BLaER1 treated with 17β-estradiol and CSF1 and Interleukin-3, amounts not matched to agents 10 nM and 100 nM (cell line): Measurements from ENCODE around the gene SPIN1.
"Not testable (repeated sequence)": the region's sequence is repeated elsewhere in the genome, so short reads cannot be mapped to it uniquely, and the experiment has no call there.

ENCODE experiments used
- H3K27ac ChIP-seq, 11 experiments: shearing (Covaris generic); formaldehyde crosslinking; 2 replicates each; pipeline ENCODE4 v1.8.1; 2022
- H3K27me3 ChIP-seq, 11 experiments: shearing (Covaris generic); formaldehyde crosslinking; 2 replicates each; pipeline ENCODE4 v1.8.1; 2022
- H3K36me3 ChIP-seq, 11 experiments: shearing (Covaris generic); formaldehyde crosslinking; 2 replicates each; pipeline ENCODE4 v1.8.1; 2022
- H3K4me1 ChIP-seq, 10 experiments: shearing (Covaris generic); formaldehyde crosslinking; 2 replicates each; pipeline ENCODE4 v1.8.1; 2022
- H3K4me2 ChIP-seq, 11 experiments: shearing (Covaris generic); formaldehyde crosslinking; 2 replicates each; pipeline ENCODE4 v1.8.1; 2022
- H3K4me3 ChIP-seq, 10 experiments: shearing (Covaris generic); formaldehyde crosslinking; 2 replicates each; pipeline ENCODE4 v1.8.1; 2022
- H3K9ac ChIP-seq, 11 experiments: shearing (Covaris generic); formaldehyde crosslinking; 2 replicates each; pipeline ENCODE4 v1.8.1; 2022
- H3K9me3 ChIP-seq, 11 experiments: shearing (Covaris generic); formaldehyde crosslinking; replicated peaks in 1 of 11; 2 replicates each; pipeline ENCODE4 v1.8.1; 2022
- H4K20me1 ChIP-seq, 11 experiments: shearing (Covaris generic); formaldehyde crosslinking; 2 replicates each; pipeline ENCODE4 v1.8.1; 2022
- Cebpa-rat ChIP-seq, 11 experiments: shearing (Covaris generic); IDR thresholded peaks; 2 replicates each; pipeline ENCODE4 v1.8.1; 2022

SPIN1 gene

DNA sequence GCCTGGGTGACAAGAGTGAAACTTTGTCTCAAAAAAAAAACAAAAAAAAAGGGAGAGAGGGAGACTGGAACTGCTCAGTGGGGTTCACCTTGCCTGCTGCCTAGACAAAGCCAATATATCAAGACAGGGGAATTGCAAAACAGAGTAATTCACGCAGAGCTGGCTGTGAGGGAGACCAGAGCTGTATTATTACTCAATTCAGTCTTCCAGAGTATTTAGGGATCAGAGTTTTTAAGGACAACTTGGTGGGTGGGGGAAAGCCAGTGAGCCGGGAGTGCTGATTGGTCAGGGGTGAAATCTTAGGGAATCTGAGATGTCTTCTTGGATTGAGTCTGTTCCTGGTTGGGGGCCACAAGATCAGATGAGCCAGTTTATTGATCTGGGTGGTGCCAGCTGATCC lies 25.6 kb upstream of the SPIN1 start:
- H3K27ac ChIP-seq, result no peak overlapping the region
- no peaks in the 10 kb centered on the region for H3K36me3 ChIP-seq
- H3K9ac ChIP-seq, result no peak overlapping the region
- peaks cover 33 to 47% (median 42%) of the 10 kb centered on the region in 11 experiments for H3K9me3 ChIP-seq
- no peak overlapping the region for H3K4me2 ChIP-seq
- H3K27me3 ChIP-seq, result no peaks in the 10 kb centered on the region
- no peak overlapping the region for H3K4me3 ChIP-seq
- no peak for TF ChIP-seq Cebpa-rat (IDR thresholded peaks at IDR 0.05)
- H4K20me1 ChIP-seq, result no peaks in the 10 kb centered on the region
- no peaks in the 10 kb centered on the region for H3K4me1 ChIP-seq

GRCh38 chr9:88363661-88364060 lies 24.6 kb upstream of the SPIN1 start:
- H3K27me3 ChIP-seq, result no peaks in the 10 kb centered on the region
- no peak overlapping the region for H3K4me2 ChIP-seq
- no peak overlapping the region for H3K9ac ChIP-seq
- TF ChIP-seq Cebpa-rat (IDR thresholded peaks at IDR 0.05), result no peak
- H3K9me3 ChIP-seq, result peaks cover 33 to 47% (median 42%) of the 10 kb centered on the region in 11 experiments
- no peaks in the 10 kb centered on the region for H3K4me1 ChIP-seq
- no peaks in the 10 kb centered on the region for H3K36me3 ChIP-seq
- no peak overlapping the region for H3K4me3 ChIP-seq
- H3K27ac ChIP-seq, result no peak overlapping the region
- no peaks in the 10 kb centered on the region for H4K20me1 ChIP-seq

GRCh38 chr9:88364706-88365105 lies 23.5 kb upstream of the SPIN1 start:
- no peaks in the 10 kb centered on the region for H3K4me1 ChIP-seq
- H3K9ac ChIP-seq, result no peak overlapping the region
- TF ChIP-seq Cebpa-rat (IDR thresholded peaks at IDR 0.05), result no peak
- no peaks in the 10 kb centered on the region for H3K27me3 ChIP-seq
- H3K4me3 ChIP-seq, result no peak overlapping the region
- no peaks in the 10 kb centered on the region for H4K20me1 ChIP-seq
- H3K27ac ChIP-seq, result no peak overlapping the region
- H3K36me3 ChIP-seq, result no peaks in the 10 kb centered on the region
- no peak overlapping the region for H3K4me2 ChIP-seq
- H3K9me3 ChIP-seq, result peaks cover 37 to 48% (median 43%) of the 10 kb centered on the region in 11 experiments

- Histone ChIP-seq H4K20me1 (no peaks in the 10 kb centered on the region), H3K27me3 (no peaks in the 10 kb centered on the region), H3K4me1 (peaks cover 0 to 23% (median 0%) of the 10 kb centered on the region in 10 experiments; a peak in 6 of 20 replicates), H3K9ac (no peak overlapping the region), H3K9me3 (peaks cover 35 to 41% (median 37%) of the 10 kb centered on the region in 11 experiments), H3K4me2 (no peak overlapping the region), H3K4me3 (no peak overlapping the region), H3K36me3 (no peaks in the 10 kb centered on the region), H3K27ac (no peak overlapping the region)
- TF ChIP-seq Cebpa-rat (IDR thresholded peaks at IDR 0.05), result no peak
Measured at GRCh38 chr9:88370346-88370745, 17.9 kb upstream of the SPIN1 start.

DNA sequence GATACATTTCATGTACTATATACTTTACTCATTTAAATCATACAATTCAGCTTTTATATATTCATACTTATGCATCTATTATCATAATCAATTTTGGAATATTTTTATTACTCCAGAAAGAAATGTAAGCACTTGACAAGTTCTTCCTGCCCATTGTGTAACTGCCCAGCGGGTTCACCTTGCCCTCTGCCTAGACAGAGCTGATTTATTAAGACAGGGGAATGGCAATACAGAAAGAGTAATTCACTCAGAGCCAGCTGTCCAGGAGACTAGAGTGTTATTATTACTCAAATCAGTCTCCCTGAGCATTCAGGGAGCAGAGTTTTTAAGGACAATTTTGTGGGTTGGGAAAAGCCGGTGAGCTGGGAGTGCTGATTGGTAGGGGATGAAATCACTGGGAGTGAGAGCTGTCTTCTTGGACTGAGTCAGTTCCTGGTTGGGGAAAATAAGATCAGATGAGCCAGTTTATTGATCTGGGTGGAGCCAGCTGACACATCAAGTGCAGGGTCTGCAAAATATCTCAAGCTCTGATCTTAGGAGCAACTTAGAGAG lies 16.1 kb upstream of the SPIN1 start:
- peaks cover 0 to 27% (median 0%) of the 10 kb centered on the region in 10 experiments; a peak in 7 of 20 replicates for H3K4me1 ChIP-seq
- H3K36me3 ChIP-seq, result no peaks in the 10 kb centered on the region
- H3K4me2 ChIP-seq, result peak overlapping the region in 3 of 11 experiments; percentile 43 to 62 (median 52); a peak in 6 of 22 replicates
- H3K27me3 ChIP-seq, result no peaks in the 10 kb centered on the region
- H3K27ac ChIP-seq, result peak overlapping the region in 2 of 11 experiments; percentile 63 to 69; a peak in 5 of 22 replicates
- peaks cover 30 to 38% (median 32%) of the 10 kb centered on the region in 11 experiments for H3K9me3 ChIP-seq
- H4K20me1 ChIP-seq, result no peaks in the 10 kb centered on the region
- TF ChIP-seq Cebpa-rat (IDR thresholded peaks at IDR 0.05), result no peak
- H3K4me3 ChIP-seq, result no peak overlapping the region
- H3K9ac ChIP-seq, result peak overlapping the region in 1 of 11 experiments; percentile 32; a peak in 1 of 22 replicates

- peaks cover 0 to 33% (median 0%) of the 10 kb centered on the region in 10 experiments; a peak in 8 of 20 replicates for H3K4me1 ChIP-seq
- no peak overlapping the region for H3K4me3 ChIP-seq
- peaks cover 24 to 35% (median 29%) of the 10 kb centered on the region in 11 experiments for H3K9me3 ChIP-seq
- peak overlapping the region in 3 of 11 experiments; percentile 43 to 62 (median 52); a peak in 5 of 22 replicates for H3K4me2 ChIP-seq
- no peaks in the 10 kb centered on the region for H4K20me1 ChIP-seq
- no peaks in the 10 kb centered on the region for H3K27me3 ChIP-seq
- no peak for TF ChIP-seq Cebpa-rat (IDR thresholded peaks at IDR 0.05)
- H3K9ac ChIP-seq, result no peak overlapping the region
- H3K27ac ChIP-seq, result peak overlapping the region in 3 of 11 experiments; percentile 53 to 69 (median 63); a peak in 5 of 22 replicates
- no peaks in the 10 kb centered on the region for H3K36me3 ChIP-seq
Measured at GRCh38 chr9:88373045-88373444, 15.2 kb upstream of the SPIN1 start.

GRCh38 chr9:88378317-88378716 lies 9.9 kb upstream of the SPIN1 start:
- no peaks in the 10 kb centered on the region for H3K36me3 ChIP-seq
- H3K4me2 ChIP-seq, result no peak overlapping the region
- H3K9me3 ChIP-seq, result peaks cover 10 to 20% (median 17%) of the 10 kb centered on the region in 11 experiments
- H3K27me3 ChIP-seq, result no peaks in the 10 kb centered on the region
- H4K20me1 ChIP-seq, result no peaks in the 10 kb centered on the region
- H3K27ac ChIP-seq, result no peak overlapping the region
- H3K4me1 ChIP-seq, result peaks cover 0 to 28% (median 3%) of the 10 kb centered on the region in 10 experiments; a peak in 11 of 20 replicates
- no peak for TF ChIP-seq Cebpa-rat (IDR thresholded peaks at IDR 0.05)
- H3K9ac ChIP-seq, result no peak overlapping the region
- H3K4me3 ChIP-seq, result no peak overlapping the region

- H3K9me3 ChIP-seq, result peaks cover 10 to 20% (median 17%) of the 10 kb centered on the region in 11 experiments
- H3K4me1 ChIP-seq, result peaks cover 0 to 25% (median 4%) of the 10 kb centered on the region in 10 experiments; a peak in 10 of 20 replicates
- H3K4me2 ChIP-seq, result no peak overlapping the region
- H3K27me3 ChIP-seq, result no peaks in the 10 kb centered on the region
- H3K9ac ChIP-seq, result no peak overlapping the region
- no peak overlapping the region for H3K27ac ChIP-seq
- H4K20me1 ChIP-seq, result no peaks in the 10 kb centered on the region
- no peak overlapping the region for H3K4me3 ChIP-seq
- no peaks in the 10 kb centered on the region for H3K36me3 ChIP-seq
- TF ChIP-seq Cebpa-rat (IDR thresholded peaks at IDR 0.05), result no peak
Measured at GRCh38 chr9:88379352-88379751, 8.9 kb upstream of the SPIN1 start.

DNA sequence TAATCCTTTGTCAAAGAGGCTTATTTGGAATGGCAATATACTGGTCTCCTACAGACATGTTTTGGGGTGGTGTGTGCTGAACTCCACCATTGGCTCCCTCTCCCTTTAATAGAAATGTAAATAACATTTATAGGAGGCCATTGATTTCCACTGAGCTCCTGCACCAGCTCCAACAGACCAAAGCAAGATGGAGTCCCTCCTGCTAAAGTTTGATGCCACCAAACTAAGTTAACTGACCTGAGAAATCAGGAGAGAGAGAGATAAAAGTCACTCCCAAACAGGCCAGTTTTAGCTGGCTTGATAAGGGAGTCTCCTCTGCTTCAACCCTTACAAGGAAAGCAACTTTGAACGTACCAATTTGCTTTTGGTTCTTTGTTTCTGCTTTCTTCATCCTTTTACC lies 8.1 kb upstream of the SPIN1 start:
- no peak for TF ChIP-seq Cebpa-rat (IDR thresholded peaks at IDR 0.05)
- Histone ChIP-seq H3K4me3 (no peak overlapping the region), H3K27me3 (no peaks in the 10 kb centered on the region), H3K27ac (no peak overlapping the region), H3K9me3 (peaks cover 10 to 20% (median 17%) of the 10 kb centered on the region in 11 experiments), H4K20me1 (no peaks in the 10 kb centered on the region), H3K9ac (no peak overlapping the region), H3K4me2 (no peak overlapping the region), H3K36me3 (no peaks in the 10 kb centered on the region), H3K4me1 (peaks cover 0 to 25% (median 7%) of the 10 kb centered on the region in 10 experiments; a peak in 11 of 20 replicates)

DNA sequence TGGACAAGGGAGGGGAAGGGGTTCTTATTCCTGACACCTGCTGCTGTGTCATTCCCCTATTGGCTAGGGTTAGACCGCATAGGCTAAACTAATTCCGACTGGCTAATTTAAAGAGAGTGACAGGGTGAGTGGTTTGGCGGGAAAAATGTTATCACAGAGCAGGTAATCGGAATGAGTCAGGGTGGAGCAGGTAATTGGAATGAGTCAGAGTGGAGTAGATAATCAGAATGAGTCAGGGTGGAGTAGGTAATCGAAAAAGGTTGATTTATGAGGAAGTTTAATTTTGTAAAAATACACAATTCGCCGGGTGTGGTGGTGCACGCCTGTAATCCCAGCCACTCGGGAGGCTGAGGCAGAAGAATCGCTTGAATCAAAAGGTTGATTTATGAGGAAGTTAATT lies 6.9 kb upstream of the SPIN1 start:
- H3K9ac ChIP-seq, H3K27ac ChIP-seq, H4K20me1 ChIP-seq, H3K36me3 ChIP-seq, H3K4me3 ChIP-seq, H3K27me3 ChIP-seq, H3K4me2 ChIP-seq: not testable (repeated sequence)
- peaks cover 0 to 22% (median 9%) of the 10 kb centered on the region in 10 experiments; a peak in 12 of 20 replicates for H3K4me1 ChIP-seq
- peaks cover 7 to 16% (median 14%) of the 10 kb centered on the region in 11 experiments for H3K9me3 ChIP-seq
